H1 (cell line): ENCODE results near the gene RMRP.

Source experiments
- CEBPB ChIP-seq: IDR thresholded peaks from 2 replicates; pipeline ENCODE4 v1.6.1; 2012; ENCODE audit warnings: low read depth, low read length
- CTCF ChIP-seq, 3 experiments: IDR thresholded peaks; 1 replicate in 2 of 3; 2 replicates in 1 of 3; pipeline versions ENCODE4 v1.5.1 to v1.6.1; 2011; ENCODE audit warnings: low read length in 3 of 3, mild to moderate bottlenecking in 3 of 3, inconsistent platforms in 2 of 3, low read depth in 1 of 3, moderate library complexity in 1 of 3; ENCODE audit not compliant: insufficient read depth in 1 of 3; ENCODE audit errors: control extremely low read depth in 1 of 3
- E2F6 ChIP-seq: IDR thresholded peaks from 2 replicates; pipeline ENCODE4 v1.6.1; 2012; ENCODE audit warnings: inconsistent platforms
- EP300 ChIP-seq, 2 experiments: IDR thresholded peaks; 1 replicate in 1 of 2; 2 replicates in 1 of 2; pipeline ENCODE4 v1.6.1; 2011 to 2012; ENCODE audit warnings: low read depth in 2 of 2, low read length in 2 of 2, mild to moderate bottlenecking in 2 of 2, borderline replicate concordance in 1 of 2, inconsistent platforms in 1 of 2, moderate library complexity in 1 of 2
- GABPA ChIP-seq: IDR thresholded peaks from 2 replicates; pipeline ENCODE4 v1.6.1; 2011; ENCODE audit warnings: mild to moderate bottlenecking, low read length, moderate library complexity, borderline replicate concordance; ENCODE audit not compliant: insufficient read depth
- POLR2AphosphoS5 ChIP-seq: IDR thresholded peaks from 2 replicates; pipeline ENCODE4 v1.6.1; 2011; ENCODE audit warnings: low read depth, low read length
- RFX5 ChIP-seq: IDR thresholded peaks from 2 replicates; pipeline ENCODE4 v1.6.1; 2011; ENCODE audit warnings: low read depth, low read length, improper control_type of control experiment, borderline replicate concordance
- SUZ12 ChIP-seq: fragments of 200-600 bp; sonication (generic); IDR thresholded peaks from 2 replicates; pipeline ENCODE4 v1.6.1; 2012; ENCODE audit warnings: mild to moderate bottlenecking, inconsistent platforms, low read length, moderate library complexity, mixed read lengths

DNA sequence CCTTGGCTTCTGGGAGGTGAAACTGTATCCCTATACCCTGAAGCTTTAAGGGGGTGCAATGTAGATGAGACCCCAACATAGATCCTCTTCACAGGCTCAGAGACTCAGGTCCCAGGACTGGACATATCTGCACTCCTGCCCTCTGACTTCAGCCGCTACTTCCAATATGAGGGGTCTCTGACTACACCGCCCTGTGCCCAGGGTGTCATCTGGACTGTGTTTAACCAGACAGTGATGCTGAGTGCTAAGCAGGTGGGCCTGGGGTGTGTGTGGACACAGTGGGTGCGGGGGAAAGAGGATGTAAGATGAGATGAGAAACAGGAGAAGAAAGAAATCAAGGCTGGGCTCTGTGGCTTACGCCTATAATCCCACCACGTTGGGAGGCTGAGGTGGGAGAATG is 21.3 kb upstream of the RMRP start:
- TF ChIP-seq SUZ12 (no peak), E2F6 (no peak), CEBPB (no peak), RFX5 (no peak), CTCF (IDR thresholded peaks at IDR 0.05; ENCODE audit: control extremely low read depth in 1 of 3, insufficient read depth in 1 of 3, low read depth in 1 of 3, low read length in 3 of 3) (no peak), POLR2AphosphoS5 (no peak), EP300 (IDR thresholded peaks at IDR 0.05; ENCODE audit: borderline replicate concordance in 1 of 2, low read depth in 2 of 2, low read length in 2 of 2) (no peak), GABPA (no peak)
